ENCODE results near the gene ATXN7L3.
"Not testable (repeated sequence)": the region's sequence is repeated elsewhere in the genome, so short reads cannot be mapped to it uniquely, and the experiment has no call there.

The ATXN7L3 gene

GRCh38 chr17:44199553-44200477 lies at the start of gene ATXN7L3:
ATXN7L3 (minus strand) TSS chr17:44199884; CDS start chr17:44198070, 1,814 bp downstream.
- DNase-seq (ENCODE audit: low read depth in 2 of 2), result peak; percentile 99 to 100

- DNase-seq (ENCODE audit: low read depth in 2 of 2), result no peak
These were observed 48.4 kb upstream of the ATXN7L3 start for GRCh38 chr17:44247876-44248736.

GRCh38 chr17:44247440-44247841 lies 47.8 kb upstream of the ATXN7L3 start:
- DNase-seq (ENCODE audit: low read depth in 2 of 2), result no peak

- no peak for DNase-seq (ENCODE audit: low read depth in 2 of 2)
These were observed 41.5 kb upstream of the ATXN7L3 start for GRCh38 chr17:44241106-44241624.

GRCh38 chr17:44237886-44238285 lies 38.2 kb upstream of the ATXN7L3 start:
- not testable (repeated sequence) for DNase-seq (ENCODE audit: low read depth in 2 of 2)

GRCh38 chr17:44236444-44236991 lies 36.8 kb upstream of the ATXN7L3 start:
- no peak for DNase-seq (ENCODE audit: low read depth in 2 of 2)

GRCh38 chr17:44235583-44235936 lies 35.9 kb upstream of the ATXN7L3 start:
- DNase-seq (ENCODE audit: low read depth in 2 of 2), result no peak

- no peak for DNase-seq (ENCODE audit: low read depth in 2 of 2)
These were observed 33.9 kb upstream of the ATXN7L3 start for GRCh38 chr17:44233582-44233981.

- no peak for DNase-seq (ENCODE audit: low read depth in 2 of 2)
These were observed 32.4 kb upstream of the ATXN7L3 start for GRCh38 chr17:44232061-44232460.

GRCh38 chr17:44230140-44230539 lies 30.5 kb upstream of the ATXN7L3 start:
- no peak for DNase-seq (ENCODE audit: low read depth in 2 of 2)

- no peak for DNase-seq (ENCODE audit: low read depth in 2 of 2)
These were observed 29.4 kb upstream of the ATXN7L3 start for GRCh38 chr17:44229090-44229489.

GRCh38 chr17:44223541-44224071 lies 23.9 kb upstream of the ATXN7L3 start:
- no peak for DNase-seq (ENCODE audit: low read depth in 2 of 2)

GRCh38 chr17:44222112-44222869 lies 22.6 kb upstream of the ATXN7L3 start:
- no peak for DNase-seq (ENCODE audit: low read depth in 2 of 2)

- DNase-seq (ENCODE audit: low read depth in 2 of 2), result no peak
These were observed 22.1 kb upstream of the ATXN7L3 start for GRCh38 chr17:44221862-44222111.

GRCh38 chr17:44221084-44221861 lies 21.6 kb upstream of the ATXN7L3 start:
- DNase-seq (ENCODE audit: low read depth in 2 of 2), result peak; percentile 29 to 45

- peak; percentile 28 to 55 for DNase-seq (ENCODE audit: low read depth in 2 of 2)
These were observed 20.8 kb upstream of the ATXN7L3 start for GRCh38 chr17:44220213-44221083.

GRCh38 chr17:44219616-44220212 lies 20.0 kb upstream of the ATXN7L3 start, which contains the start of gene UBTF:
UBTF (minus strand) TSS chr17:44219675; CDS start chr17:44218229, 1,446 bp downstream.
- DNase-seq (ENCODE audit: low read depth in 2 of 2), result peak; percentile 56 to 58

GRCh38 chr17:44219108-44219615 lies 19.5 kb upstream of the ATXN7L3 start:
- peak; percentile 53 to 65 for DNase-seq (ENCODE audit: low read depth in 2 of 2)
